ENCODE measurements around the gene ZDHHC3. TPM values are rescaled to one million over a fixed set of nuclear protein-coding genes. Genes with fewer than 3 reads are reported as not detected.
A peak's percentile ranks its signal among the peaks of the same experiment; 100 is the strongest.

Gene ZDHHC3
- total RNA-seq, 5 donors from 2014 or later (not counting 1 experiment from before 2014, with no cell fraction given), result 38.8 to 53.9 (median 44.5) TPM

DNA sequence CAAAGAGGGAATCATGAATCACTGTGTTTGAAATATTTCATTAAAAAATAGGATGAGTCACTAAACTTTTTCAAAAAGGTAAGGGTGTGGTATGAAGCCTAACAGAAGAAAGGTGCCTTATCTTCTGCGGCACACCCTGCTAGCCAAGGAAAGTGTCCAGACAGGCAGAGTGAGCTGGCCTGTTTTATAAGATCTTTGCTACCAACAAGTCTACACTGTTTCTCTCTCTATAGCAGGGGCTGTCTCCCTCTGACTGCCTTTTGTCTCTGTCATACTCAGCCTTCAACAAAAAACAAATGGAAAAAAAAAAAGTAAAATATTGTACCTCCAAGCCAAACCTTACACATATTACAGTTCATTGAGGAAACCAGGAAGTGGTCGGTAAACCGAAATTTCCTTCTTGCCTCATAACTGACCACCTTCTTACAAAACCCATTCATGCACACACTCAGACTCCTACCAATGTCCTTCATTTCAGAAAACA, 9.1 kb downstream of the ZDHHC3 start:
- no peaks in the 10 kb centered on the region for H3K9me3 Mint-ChIP-seq
- WGBS (ENCODE audit: insufficient coverage), result 8% methylated on average over 2 of the region's 3 CpGs
- ATAC-seq (replicated peaks in 1 of 4) (peak in 1 of 4 experiments; percentile 36), DNase-seq (no peak)
- H3K4me1 Mint-ChIP-seq, result peaks cover 89 to 93% (median 92%) of the 10 kb centered on the region in 3 donors
- ChIA-PET CTCF (no interaction called here), POLR2A (interaction anchor here in 1 of 2 donors (0.5 kb wide), 1 partner anchor 1501 kb away, joined by 4 read pairs; no protein-coding TSS in a partner anchor)
- peaks cover 15% of the 10 kb centered on the region for H3K36me3 Mint-ChIP-seq
- H3K9me3 ChIP-seq, result no peaks in the 10 kb centered on the region
- H3K27ac Mint-ChIP-seq, result peak overlapping the region in 1 of 2 donors; percentile 3
- H3K4me3 Mint-ChIP-seq, result no peak overlapping the region
- no peaks in the 10 kb centered on the region for H3K27me3 Mint-ChIP-seq
- H3K4me3 ChIP-seq (ENCODE audit: control insufficient read depth in 1 of 2, extremely low read depth in 1 of 2, low read length in 1 of 2), result no peak overlapping the region
- peaks cover 0 to 2% of the 10 kb centered on the region in 2 donors for H3K36me3 ChIP-seq (ENCODE audit: control insufficient read depth in 2 of 2, extremely low read depth in 1 of 2, insufficient read depth in 1 of 2, low read length in 1 of 2)
- H3K27me3 ChIP-seq (replicated peaks in 1 of 2; ENCODE audit: control insufficient read depth in 2 of 2, extremely low read depth in 1 of 2, insufficient read depth in 2 of 2, low read length in 1 of 2), result no peaks in the 10 kb centered on the region
- peaks cover 31 to 56% of the 10 kb centered on the region in 2 experiments for H3K4me1 ChIP-seq (ENCODE audit: control insufficient read depth in 1 of 2, extremely low read depth in 1 of 2, insufficient read depth in 2 of 2, low read length in 2 of 2)
- H3K27ac ChIP-seq (ENCODE audit: low read length), result no peak overlapping the region

GRCh38 chr3:44965165-44965564, 10.8 kb downstream of the ZDHHC3 start:
- Mint-ChIP-seq H3K27ac (no peak overlapping the region), H3K4me1 (peaks cover 78 to 82% (median 80%) of the 10 kb centered on the region in 3 donors), H3K4me3 (no peak overlapping the region), H3K36me3 (peaks cover 15% of the 10 kb centered on the region), H3K9me3 (no peaks in the 10 kb centered on the region), H3K27me3 (no peaks in the 10 kb centered on the region)
- Histone ChIP-seq H3K4me1 (ENCODE audit: control insufficient read depth in 1 of 2, extremely low read depth in 1 of 2, insufficient read depth in 2 of 2, low read length in 2 of 2) (peaks cover 29 to 40% of the 10 kb centered on the region in 2 experiments), H3K27me3 (replicated peaks in 1 of 2; ENCODE audit: control insufficient read depth in 2 of 2, extremely low read depth in 1 of 2, insufficient read depth in 2 of 2, low read length in 1 of 2) (no peaks in the 10 kb centered on the region), H3K4me3 (ENCODE audit: control insufficient read depth in 1 of 2, extremely low read depth in 1 of 2, low read length in 1 of 2) (no peak overlapping the region), H3K36me3 (ENCODE audit: control insufficient read depth in 2 of 2, extremely low read depth in 1 of 2, insufficient read depth in 1 of 2, low read length in 1 of 2) (no peaks in the 10 kb centered on the region), H3K27ac (ENCODE audit: low read length) (no peak overlapping the region), H3K9me3 (no peaks in the 10 kb centered on the region)
- POLR2A ChIA-PET, result interaction anchor here in 1 of 2 donors (0.7 kb wide), 1 partner anchor 607 kb away, joined by 3 read pairs; no protein-coding TSS in a partner anchor
- 93% methylated on average over 2 of the region's 3 CpGs for WGBS (ENCODE audit: insufficient coverage)
- ATAC-seq (replicated peaks in 1 of 4), result no peak
- CTCF ChIA-PET, result no interaction called here
- DNase-seq, result no peak

- ChIA-PET POLR2A (interaction anchor here in 1 of 2 donors (0.6 kb wide), 1 partner anchor 1548 kb away, joined by 3 read pairs; no protein-coding TSS in a partner anchor), CTCF (interaction anchor here in 1 of 2 donors (0.9 kb wide), 1 partner anchor 20 kb away, joined by 3 read pairs; no protein-coding TSS in a partner anchor)
- Mint-ChIP-seq H3K27me3 (no peaks in the 10 kb centered on the region), H3K36me3 (peaks cover 16% of the 10 kb centered on the region), H3K4me3 (no peak overlapping the region), H3K4me1 (peaks cover 64 to 68% (median 65%) of the 10 kb centered on the region in 3 donors), H3K27ac (no peak overlapping the region), H3K9me3 (no peaks in the 10 kb centered on the region)
- ATAC-seq (replicated peaks in 1 of 4), result no peak
- no peak overlapping the region for H3K27ac ChIP-seq (ENCODE audit: low read length)
- no peaks in the 10 kb centered on the region for H3K27me3 ChIP-seq (replicated peaks in 1 of 2; ENCODE audit: control insufficient read depth in 2 of 2, extremely low read depth in 1 of 2, insufficient read depth in 2 of 2, low read length in 1 of 2)
- H3K4me3 ChIP-seq (ENCODE audit: control insufficient read depth in 1 of 2, extremely low read depth in 1 of 2, low read length in 1 of 2), result no peak overlapping the region
- peaks cover 0 to 7% of the 10 kb centered on the region in 2 donors for H3K36me3 ChIP-seq (ENCODE audit: control insufficient read depth in 2 of 2, extremely low read depth in 1 of 2, insufficient read depth in 1 of 2, low read length in 1 of 2)
- no peaks in the 10 kb centered on the region for H3K9me3 ChIP-seq
- no peak for DNase-seq
- WGBS (ENCODE audit: insufficient coverage), result 100% methylated on average over 1 of the region's 4 CpGs
- peaks cover 14 to 25% of the 10 kb centered on the region in 2 experiments for H3K4me1 ChIP-seq (ENCODE audit: control insufficient read depth in 1 of 2, extremely low read depth in 1 of 2, insufficient read depth in 2 of 2, low read length in 2 of 2)
These were observed 12.2 kb downstream of the ZDHHC3 start for GRCh38 chr3:44963571-44964325.

GRCh38 chr3:44962621-44963393, 13.2 kb downstream of the ZDHHC3 start:
- ATAC-seq (replicated peaks in 1 of 4) (no peak), DNase-seq (no peak)
- Mint-ChIP-seq H3K4me3 (no peak overlapping the region), H3K36me3 (peaks cover 24% of the 10 kb centered on the region), H3K27ac (no peak overlapping the region), H3K27me3 (no peaks in the 10 kb centered on the region), H3K4me1 (peaks cover 55 to 61% (median 56%) of the 10 kb centered on the region in 3 donors), H3K9me3 (no peaks in the 10 kb centered on the region)
- H3K9me3 ChIP-seq, result no peaks in the 10 kb centered on the region
- 100% methylated on average over 4 of the region's 6 CpGs for WGBS (ENCODE audit: insufficient coverage)
- CTCF ChIA-PET, result interaction anchor here in 1 of 2 donors (0.6 to 0.7 kb wide), 3 partner anchors 13 to 764 kb away, joined by 3 to 6 read pairs (median 5); partner anchors contain the start of genes EXOSC7 and ZDHHC3
- H3K27ac ChIP-seq (ENCODE audit: low read length), result no peak overlapping the region
- POLR2A ChIA-PET, result interaction anchor here in 1 of 2 donors (0.6 kb wide), 1 partner anchor 1547 kb away, joined by 3 read pairs; no protein-coding TSS in a partner anchor
- H3K27me3 ChIP-seq (replicated peaks in 1 of 2; ENCODE audit: control insufficient read depth in 2 of 2, extremely low read depth in 1 of 2, insufficient read depth in 2 of 2, low read length in 1 of 2), result no peaks in the 10 kb centered on the region
- no peak overlapping the region for H3K4me3 ChIP-seq (ENCODE audit: control insufficient read depth in 1 of 2, extremely low read depth in 1 of 2, low read length in 1 of 2)
- H3K36me3 ChIP-seq (ENCODE audit: control insufficient read depth in 2 of 2, extremely low read depth in 1 of 2, insufficient read depth in 1 of 2, low read length in 1 of 2), result peaks cover 0 to 17% of the 10 kb centered on the region in 2 donors
- peaks cover 9 to 16% of the 10 kb centered on the region in 2 experiments for H3K4me1 ChIP-seq (ENCODE audit: control insufficient read depth in 1 of 2, extremely low read depth in 1 of 2, insufficient read depth in 2 of 2, low read length in 2 of 2)

GRCh38 chr3:44961888-44962287, 14.1 kb downstream of the ZDHHC3 start:
- Mint-ChIP-seq H3K4me3 (no peak overlapping the region), H3K9me3 (no peaks in the 10 kb centered on the region)
- POLR2A ChIA-PET, result interaction anchor here in 1 of 2 donors (0.6 kb wide), 1 partner anchor 11 kb away, joined by 3 read pairs; no protein-coding TSS in a partner anchor

More at GRCh38 chr3:44961888-44962287, 14.1 kb downstream of the ZDHHC3 start:
- ATAC-seq (replicated peaks in 1 of 4) (no peak), DNase-seq (no peak)
- no CpG with 5 or more reads among the region's 3 CpGs for WGBS (ENCODE audit: insufficient coverage)
- Histone ChIP-seq H3K27ac (ENCODE audit: low read length) (no peak overlapping the region), H3K4me1 (ENCODE audit: control insufficient read depth in 1 of 2, extremely low read depth in 1 of 2, insufficient read depth in 2 of 2, low read length in 2 of 2) (peaks cover 5 to 7% of the 10 kb centered on the region in 2 experiments), H3K9me3 (no peaks in the 10 kb centered on the region), H3K4me3 (ENCODE audit: control insufficient read depth in 1 of 2, extremely low read depth in 1 of 2, low read length in 1 of 2) (no peak overlapping the region), H3K27me3 (replicated peaks in 1 of 2; ENCODE audit: control insufficient read depth in 2 of 2, extremely low read depth in 1 of 2, insufficient read depth in 2 of 2, low read length in 1 of 2) (no peaks in the 10 kb centered on the region), H3K36me3 (ENCODE audit: control insufficient read depth in 2 of 2, extremely low read depth in 1 of 2, insufficient read depth in 1 of 2, low read length in 1 of 2) (peaks cover 0 to 26% of the 10 kb centered on the region in 2 donors)
- CTCF ChIA-PET, result interaction anchor here in 1 of 2 donors (0.6 kb wide), 1 partner anchor 14 kb away, joined by 3 read pairs; the partner anchor contains the start of genes EXOSC7 and ZDHHC3
- H3K36me3 Mint-ChIP-seq, result peaks cover 34% of the 10 kb centered on the region
- H3K27me3 Mint-ChIP-seq, result no peaks in the 10 kb centered on the region
- no peak overlapping the region for H3K27ac Mint-ChIP-seq
- peaks cover 49 to 61% (median 52%) of the 10 kb centered on the region in 3 donors for H3K4me1 Mint-ChIP-seq

All from T-cell (primary cell).